PC-3 (cell line): ENCODE measurements around the gene FAM83E. TPM values are rescaled to one million over a fixed set of nuclear protein-coding genes. Genes with fewer than 3 reads are reported as not detected.
A peak's percentile ranks its signal among the peaks of the same experiment; 100 is the strongest.

Source experiments
- ATAC-seq: fragments of 200-7000 bp; cut with Tn5 transposase; 2 replicates; pipeline ENCODE4 v1.9.1; 2020; ENCODE audit warnings: mild to moderate bottlenecking, moderate library complexity
- BruUV-seq: library from RNA; stranded (reverse); fragments of 400-500 nt; replicated peaks from 2 replicates; lab custom pipeline; 2021; lab: Mats Ljungman, UMichigan
- CTCF ChIA-PET: fragments of 300-600 bp; sonication (Branson Sonifier 250); formaldehyde crosslinking; loops from one replicate; lab custom pipeline; 2022; ENCODE audit warnings: antibody characterized with exemption; lab: Charles Lee
- POLR2A ChIA-PET: fragments of 300-600 bp; sonication (Branson Sonifier 250); formaldehyde crosslinking; loops from one replicate; lab custom pipeline; 2022; ENCODE audit warnings: antibody characterized with exemption; ENCODE audit not compliant: unreplicated experiment; lab: Charles Lee
- DNase-seq: peaks from one replicate; pipeline ENCODE4 v3.0.0-alpha.2; 2015
- H2AFZ ChIP-seq: fragments of 300-600 bp; sonication (generic); 2 replicates; pipeline ENCODE4 v1.6.0; 2016; ENCODE audit warnings: antibody characterized with exemption, low read length
- H3F3A ChIP-seq: fragments of 300-600 bp; sonication (generic); one replicate; pipeline ENCODE4 v1.6.0; 2017; ENCODE audit warnings: antibody characterized with exemption, low read length, control low read depth, mild to moderate bottlenecking; ENCODE audit not compliant: unreplicated experiment
- H3K27ac ChIP-seq: fragments of 300-600 bp; sonication (generic); 2 replicates; pipeline ENCODE4 v1.5.1; 2016; ENCODE audit warnings: mild to moderate bottlenecking, low read length
- H3K27me3 ChIP-seq: fragments of 300-600 bp; sonication (generic); 2 replicates; pipeline ENCODE4 v1.6.1; 2016; ENCODE audit warnings: low read length, mixed read lengths
- H3K36me3 ChIP-seq: fragments of 300-600 bp; sonication (generic); 2 replicates; pipeline ENCODE4 v1.6.1; 2016; ENCODE audit warnings: low read depth, mixed run types, low read length, mixed read lengths
- H3K4me1 ChIP-seq: fragments of 300-600 bp; sonication (generic); 2 replicates; pipeline ENCODE4 v1.5.1; 2016; ENCODE audit warnings: low read length; ENCODE audit not compliant: insufficient read depth
- H3K4me2 ChIP-seq: fragments of 300-600 bp; sonication (generic); 2 replicates; pipeline ENCODE4 v1.6.0; 2016; ENCODE audit warnings: low read length
- H3K4me3 ChIP-seq: fragments of 300-600 bp; sonication (generic); 2 replicates; pipeline ENCODE4 v1.5.1; 2016; ENCODE audit warnings: mild to moderate bottlenecking, low read length, mixed read lengths
- H3K79me2 ChIP-seq: fragments of 300-600 bp; sonication (generic); 2 replicates; pipeline ENCODE4 v1.6.1; 2017; ENCODE audit warnings: low read length, mixed read lengths
- H3K9ac ChIP-seq: fragments of 300-600 bp; sonication (generic); 2 replicates; pipeline ENCODE4 v1.6.0; 2016; ENCODE audit warnings: mild to moderate bottlenecking, low read length
- H3K9me2 ChIP-seq: fragments of 300-600 bp; sonication (generic); replicated peaks from 2 replicates; pipeline ENCODE4 v1.6.1; 2016; ENCODE audit warnings: mixed run types, low read length, mixed read lengths
- H3K9me3 ChIP-seq: fragments of 300-600 bp; sonication (generic); 2 replicates; pipeline ENCODE4 v1.6.1; 2016; ENCODE audit warnings: low read length, mixed read lengths
- H4K20me1 ChIP-seq: fragments of 300-600 bp; sonication (generic); 2 replicates; pipeline ENCODE4 v1.6.1; 2016; ENCODE audit warnings: low read length, mixed read lengths
- CTCF ChIP-seq: fragments of 300-600 bp; sonication (generic); conservative IDR thresholded peaks from 2 replicates; pipeline ENCODE4 v1.5.1; 2017; ENCODE audit warnings: antibody characterized with exemption, low read depth, mild to moderate bottlenecking, low read length
- EZH2 ChIP-seq: fragments of 300-600 bp; sonication (generic); IDR thresholded peaks from one replicate; pipeline ENCODE4 v1.6.1; 2017; ENCODE audit warnings: antibody characterized with exemption, mild to moderate bottlenecking, low read length; ENCODE audit not compliant: unreplicated experiment
- EZH2phosphoT487 ChIP-seq: fragments of 300-600 bp; sonication (generic); IDR thresholded peaks from 2 replicates; pipeline ENCODE4 v1.6.1; 2018; ENCODE audit warnings: mild to moderate bottlenecking, antibody characterized with exemption, low read length, borderline replicate concordance
- intact Hi-C: fragments of 100-400 bp; cut with micrococcal nuclease; formaldehyde crosslinking; loops from 2 replicates; pipeline ENCODE4 v1.9.0; 2023
- total RNA-seq: library from RNA; depleted of rRNA; stranded (reverse); fragments of >200 nt; gene quantifications from 2 replicates; pipeline ENCODE4 v1.2.3, GENCODE V29; 2014

Gene FAM83E
- total RNA-seq, 1 experiment from 2014 or later = 4.6 TPM

- peak; percentile 53; the same call in 1 of the 2 replicates for ATAC-seq
Measured at GRCh38 chr19:48627201-48627864, 12.5 kb upstream of the FAM83E start.

GRCh38 chr19:48625891-48626327, 11.0 kb upstream of the FAM83E start:
- no peaks in the 10 kb centered on the region for H3K27me3 ChIP-seq
- no peaks in the 10 kb centered on the region for H3K9me2 ChIP-seq
- TF ChIP-seq EZH2 = no peak
- TF ChIP-seq EZH2phosphoT487 = no peak
- TF ChIP-seq CTCF = no peak
- POLR2A ChIA-PET = no interaction called here
- H2AFZ ChIP-seq = no peak overlapping the region
- no TSS peak for BruUV-seq
- no peak overlapping the region for H3K4me3 ChIP-seq
- H3F3A ChIP-seq = no peaks in the 10 kb centered on the region
- ATAC-seq (no peak), DNase-seq (no peak)
- no peak overlapping the region for H3K27ac ChIP-seq
- no peaks in the 10 kb centered on the region for H4K20me1 ChIP-seq
- H3K4me1 ChIP-seq = no peaks in the 10 kb centered on the region
- H3K9ac ChIP-seq = no peak overlapping the region
- H3K9me3 ChIP-seq = no peaks in the 10 kb centered on the region
- H3K4me2 ChIP-seq = no peak overlapping the region
- H3K36me3 ChIP-seq = no peaks in the 10 kb centered on the region
- CTCF ChIA-PET = no interaction called here
- intact Hi-C loops = no loop called here
- no peaks in the 10 kb centered on the region for H3K79me2 ChIP-seq

More at GRCh38 chr19:48627201-48627864, 12.5 kb upstream of the FAM83E start:
- H3F3A ChIP-seq = no peaks in the 10 kb centered on the region
- H3K79me2 ChIP-seq = no peaks in the 10 kb centered on the region
- no peaks in the 10 kb centered on the region for H3K9me3 ChIP-seq
- H4K20me1 ChIP-seq = no peaks in the 10 kb centered on the region
- H3K4me1 ChIP-seq = no peaks in the 10 kb centered on the region
- no peaks in the 10 kb centered on the region for H3K36me3 ChIP-seq
- POLR2A ChIA-PET = no interaction called here
- no peak overlapping the region for H2AFZ ChIP-seq
- H3K4me2 ChIP-seq = no peak overlapping the region
- no peak overlapping the region for H3K27ac ChIP-seq
- H3K27me3 ChIP-seq = no peaks in the 10 kb centered on the region
- no peak overlapping the region for H3K9ac ChIP-seq
- no peak overlapping the region for H3K4me3 ChIP-seq
- no peak for TF ChIP-seq EZH2phosphoT487
- no peak for TF ChIP-seq EZH2
- DNase-seq = no peak
- BruUV-seq = no TSS peak
- intact Hi-C loops = no loop called here
- no peaks in the 10 kb centered on the region for H3K9me2 ChIP-seq
- CTCF ChIA-PET = no interaction called here

- H3K4me1 ChIP-seq = 0 out of 2 replicates have a peak, but pooled peaks cover 2% of the 10 kb centered on the region
- ChIA-PET POLR2A (no interaction called here), CTCF (no interaction called here)
- no peaks in the 10 kb centered on the region for H4K20me1 ChIP-seq
- TF ChIP-seq CTCF = no peak
- H3K27ac ChIP-seq = no peak overlapping the region
- H3K4me2 ChIP-seq = no peak overlapping the region
- H3K9me2 ChIP-seq = no peaks in the 10 kb centered on the region
- H3K9me3 ChIP-seq = no peaks in the 10 kb centered on the region
- no peak overlapping the region for H3K9ac ChIP-seq
- DNase-seq (no peak), ATAC-seq (no peak)
- no peaks in the 10 kb centered on the region for H3F3A ChIP-seq
- peaks cover 3% of the 10 kb centered on the region for H3K79me2 ChIP-seq
- intact Hi-C loops = no loop called here
- H3K27me3 ChIP-seq = no peaks in the 10 kb centered on the region
- no peak overlapping the region for H3K4me3 ChIP-seq
- H2AFZ ChIP-seq = no peak overlapping the region
- BruUV-seq = no TSS peak
- no peaks in the 10 kb centered on the region for H3K36me3 ChIP-seq
Measured at GRCh38 chr19:48624791-48625723, 10.2 kb upstream of the FAM83E start.
